ENCODE measurements around the gene ZNF160.

The ZNF160 gene

GRCh38 chr19:53094754-53095575 is 8.3 kb downstream of the ZNF160 start:
- DNase-seq (ENCODE audit: extremely low read depth in 1 of 2, low read depth in 1 of 2), result no peak

DNA sequence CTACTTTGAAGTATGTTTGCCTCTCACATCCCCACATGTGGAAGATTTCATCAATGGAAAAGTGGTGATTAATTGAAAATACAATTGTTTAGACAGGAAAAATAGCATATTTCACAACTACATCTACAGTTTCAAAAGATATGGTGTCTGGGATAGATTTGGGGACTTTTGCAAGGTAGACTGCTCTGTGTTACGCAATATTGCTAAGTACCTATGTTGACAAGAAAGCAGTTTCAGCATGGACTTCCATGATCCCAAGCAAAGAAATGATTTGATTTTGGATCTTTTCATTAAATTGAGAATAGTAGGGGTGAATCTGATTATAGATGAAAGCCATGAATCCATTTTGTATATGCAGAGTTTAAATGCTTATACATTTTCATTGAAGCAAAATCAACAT is 10.5 kb downstream of the ZNF160 start:
- no peak for DNase-seq (ENCODE audit: extremely low read depth in 1 of 2, low read depth in 1 of 2)

DNA sequence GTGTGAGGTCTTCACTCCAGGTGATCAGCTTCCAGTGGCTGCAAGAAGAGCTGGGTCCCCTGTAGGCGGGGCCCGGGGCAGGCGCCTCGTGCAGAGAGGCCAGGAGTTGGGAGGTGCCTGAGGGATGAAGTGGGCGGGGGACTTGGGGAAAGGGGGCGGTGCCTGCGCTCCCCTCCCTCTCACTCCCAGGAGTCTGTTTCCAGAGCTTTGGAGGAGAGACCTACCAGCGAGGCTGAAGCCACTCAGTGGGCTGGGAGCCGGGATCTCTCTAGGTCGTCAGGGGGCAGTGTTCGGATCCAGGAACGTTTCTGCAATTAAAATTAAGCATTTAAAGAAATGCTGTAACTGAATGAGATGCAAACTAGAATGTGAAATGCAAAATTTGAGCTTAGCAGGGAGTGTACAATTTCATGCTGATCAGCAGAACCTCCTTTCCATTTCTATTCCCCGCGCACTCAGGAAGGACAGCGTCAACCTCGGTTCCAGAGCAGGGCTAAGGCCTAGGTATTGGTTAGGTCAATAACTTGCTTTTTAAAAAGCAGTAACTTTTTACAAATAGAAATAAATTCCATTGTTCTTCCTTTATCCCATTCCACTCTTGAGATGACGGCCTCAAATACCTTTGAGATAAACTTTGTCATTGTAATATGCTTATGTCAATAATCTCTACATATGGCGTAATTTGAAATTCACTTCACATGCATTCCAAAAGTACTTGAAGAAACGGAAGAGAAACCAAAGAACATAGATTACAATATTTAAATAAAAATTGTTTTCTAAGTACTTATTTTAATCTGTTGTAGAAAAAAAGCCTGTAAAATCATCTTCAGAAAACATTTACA is 11.6 kb downstream of the ZNF160 start:
- no peak for DNase-seq (ENCODE audit: extremely low read depth in 1 of 2, low read depth in 1 of 2)

DNA sequence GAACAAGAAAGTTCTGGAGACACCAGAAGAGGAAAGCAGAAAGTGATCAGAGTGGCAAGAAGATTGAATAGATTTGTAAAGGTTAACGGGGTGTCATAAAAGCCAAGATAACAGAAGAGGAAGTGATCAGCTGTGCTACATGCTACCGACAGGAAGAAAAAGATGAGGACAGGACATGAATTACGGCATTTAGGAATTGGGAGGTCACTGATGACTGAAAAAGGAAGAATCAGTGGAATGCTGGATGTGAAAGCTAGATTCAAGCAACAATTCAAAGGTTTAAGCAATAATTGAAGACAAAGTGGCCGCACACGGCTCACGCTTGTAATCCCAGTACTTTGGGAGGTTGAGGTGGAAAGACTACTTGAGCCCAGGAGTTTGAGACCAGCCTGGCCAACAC is 15.1 kb downstream of the ZNF160 start:
- no peak for DNase-seq (ENCODE audit: extremely low read depth in 1 of 2, low read depth in 1 of 2)

DNA sequence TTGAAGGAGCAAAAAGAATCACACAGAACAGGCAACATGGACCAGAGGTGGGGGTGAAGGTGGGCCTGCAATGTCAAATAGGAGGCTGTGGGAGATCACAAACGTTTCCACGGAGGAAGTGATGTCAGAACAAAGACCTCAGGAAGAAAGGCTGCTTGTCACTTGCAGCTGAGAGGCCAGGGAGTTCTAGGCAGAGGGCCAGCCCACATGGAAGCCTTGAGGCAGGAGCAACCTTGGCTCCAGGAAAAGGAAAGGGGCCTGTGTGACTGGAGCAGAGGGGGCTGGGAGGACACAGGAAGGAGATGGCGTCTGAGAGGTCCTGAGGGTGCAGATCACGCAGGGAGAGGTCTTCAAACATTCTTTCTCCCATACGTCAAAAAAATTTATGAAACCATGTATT is 16.3 kb downstream of the ZNF160 start:
- no peak for DNase-seq (ENCODE audit: extremely low read depth in 1 of 2, low read depth in 1 of 2)

DNA sequence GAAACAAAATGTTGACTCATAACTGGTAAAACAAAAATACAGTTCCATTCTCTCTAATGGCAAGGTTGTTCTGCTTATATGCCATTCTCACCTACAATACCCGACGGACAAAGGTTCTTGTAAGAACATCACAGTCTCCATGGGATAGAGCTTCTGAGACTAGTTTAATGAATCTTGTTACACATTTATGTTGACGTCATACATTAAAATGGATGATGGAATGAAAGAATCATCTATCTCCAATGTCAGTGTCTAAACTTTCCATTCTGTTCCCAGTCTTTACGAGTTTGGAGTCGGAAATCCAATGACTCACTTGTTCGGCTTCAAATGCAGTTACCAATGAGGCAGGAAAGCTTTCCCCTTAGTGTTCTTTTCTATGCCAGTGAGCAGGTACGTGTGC is 17.7 kb downstream of the ZNF160 start:
- no peak for DNase-seq (ENCODE audit: extremely low read depth in 1 of 2, low read depth in 1 of 2)

DNA sequence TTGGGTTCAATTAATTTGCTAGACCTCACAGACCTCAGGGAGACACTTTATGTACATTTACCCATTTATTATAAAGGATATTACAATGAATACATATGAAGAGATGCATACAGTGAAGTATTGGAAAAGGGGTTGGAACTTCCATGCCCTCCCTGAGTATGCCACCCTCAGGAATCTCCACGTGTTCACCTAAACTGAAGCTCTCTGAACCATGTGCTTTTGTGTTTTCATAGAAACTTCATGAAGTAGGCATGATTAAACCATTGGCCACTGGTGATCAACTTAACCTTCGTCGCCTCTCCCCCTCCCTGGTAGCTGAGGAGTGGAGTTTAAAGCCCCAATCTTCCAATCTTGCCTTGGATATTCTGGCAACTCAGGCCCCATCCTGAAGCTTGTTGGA is 20.3 kb downstream of the ZNF160 start:
- no peak for DNase-seq (ENCODE audit: extremely low read depth in 1 of 2, low read depth in 1 of 2)

DNA sequence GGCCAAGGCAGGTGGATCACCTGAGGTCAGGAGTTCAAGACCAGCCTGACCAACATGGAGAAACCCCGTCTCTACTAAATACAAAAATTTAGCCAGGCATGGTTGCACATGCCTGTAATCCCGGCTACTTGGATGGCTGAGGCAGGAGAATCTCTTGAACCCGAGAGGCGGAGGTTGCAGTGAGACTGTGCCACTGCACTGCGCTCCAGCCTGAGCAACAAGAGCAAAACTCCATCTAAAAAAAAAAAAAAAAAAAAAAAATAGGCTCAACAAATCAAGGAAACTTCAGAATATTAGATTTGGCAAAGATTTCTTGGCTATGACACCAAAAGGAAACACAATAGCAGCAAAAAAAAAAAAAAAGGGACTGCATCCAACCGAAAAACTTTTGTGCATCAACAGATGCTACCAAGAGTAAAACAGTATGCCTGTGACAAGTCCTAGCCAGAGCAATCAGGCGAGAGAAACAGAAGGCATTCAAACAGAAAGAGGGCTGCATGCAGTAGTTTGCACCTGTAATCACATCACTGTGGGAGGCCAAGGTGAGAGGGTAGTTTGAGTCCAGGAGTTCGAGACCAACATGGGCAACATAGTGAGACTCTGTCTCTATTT is 23.8 kb downstream of the ZNF160 start:
- no peak for DNase-seq (ENCODE audit: extremely low read depth in 1 of 2, low read depth in 1 of 2)

DNA sequence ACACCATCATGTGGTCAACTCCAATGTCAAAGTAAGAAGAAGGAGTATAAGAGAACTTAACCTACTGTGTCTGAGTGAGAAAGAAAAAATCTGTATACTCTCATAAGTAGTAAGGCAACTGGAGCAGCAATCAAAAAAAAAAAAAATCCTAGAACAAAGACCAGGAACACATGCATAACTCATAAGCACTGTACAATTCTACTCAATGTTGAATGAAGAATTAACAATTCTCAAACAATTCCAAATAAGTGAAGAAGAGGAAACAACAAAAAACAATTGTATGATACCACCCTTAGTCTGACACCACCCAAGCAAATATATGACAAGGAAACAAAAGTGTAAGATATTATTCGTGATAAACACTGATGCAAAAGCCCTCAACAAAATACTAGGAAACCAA is 24.6 kb downstream of the ZNF160 start:
- DNase-seq (ENCODE audit: extremely low read depth in 1 of 2, low read depth in 1 of 2), result no peak

- no peak for DNase-seq (ENCODE audit: extremely low read depth in 1 of 2, low read depth in 1 of 2)
Observed at GRCh38 chr19:53076984-53077383, 26.2 kb downstream of the ZNF160 start.

DNA sequence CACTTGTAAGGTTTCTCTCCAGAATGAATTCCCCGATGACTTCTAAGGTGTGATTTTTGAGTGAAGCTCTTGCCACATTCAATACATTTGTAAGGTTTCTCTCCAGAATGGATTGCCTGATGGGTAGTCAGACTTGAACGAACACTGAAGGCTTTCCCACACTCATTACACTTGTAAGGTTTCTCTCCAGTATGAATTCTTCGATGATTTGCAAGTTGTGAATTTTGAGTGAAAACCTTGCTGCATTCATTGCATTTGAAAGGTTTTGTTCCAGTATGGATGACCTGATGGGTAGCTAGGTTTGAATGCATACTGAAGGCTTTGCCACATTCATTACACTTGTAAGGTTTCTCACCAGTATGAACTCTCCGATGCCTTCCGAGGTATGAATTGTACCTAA is 34.4 kb downstream of the ZNF160 start:
- no peak for DNase-seq (ENCODE audit: extremely low read depth in 1 of 2, low read depth in 1 of 2)

DNA sequence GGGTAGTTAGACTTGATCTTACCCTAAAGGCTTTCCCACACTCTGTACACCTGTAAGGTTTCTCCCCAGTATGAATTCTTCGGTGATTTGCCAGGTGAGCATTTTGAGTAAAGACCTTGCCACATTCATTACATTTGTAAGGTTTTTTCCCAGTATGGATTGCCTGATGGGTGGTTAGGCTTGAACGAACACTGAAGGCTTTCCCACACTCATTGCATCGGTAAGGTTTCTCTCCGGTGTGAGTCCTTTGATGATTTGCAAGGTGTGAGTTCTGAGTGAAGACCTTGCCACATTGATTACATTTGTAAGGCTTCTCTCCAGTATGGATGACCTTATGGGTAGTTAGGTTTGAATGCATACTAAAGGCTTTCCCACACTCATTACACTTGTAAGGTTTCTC is 35.0 kb downstream of the ZNF160 start:
- no peak for DNase-seq (ENCODE audit: extremely low read depth in 1 of 2, low read depth in 1 of 2)

GRCh38 chr19:53057904-53058580 is 45.2 kb downstream of the ZNF160 start:
- no peak for DNase-seq (ENCODE audit: extremely low read depth in 1 of 2, low read depth in 1 of 2)

- no peak for DNase-seq (ENCODE audit: extremely low read depth in 1 of 2, low read depth in 1 of 2)
Observed at GRCh38 chr19:53055117-53055516, 48.1 kb downstream of the ZNF160 start.

DNA sequence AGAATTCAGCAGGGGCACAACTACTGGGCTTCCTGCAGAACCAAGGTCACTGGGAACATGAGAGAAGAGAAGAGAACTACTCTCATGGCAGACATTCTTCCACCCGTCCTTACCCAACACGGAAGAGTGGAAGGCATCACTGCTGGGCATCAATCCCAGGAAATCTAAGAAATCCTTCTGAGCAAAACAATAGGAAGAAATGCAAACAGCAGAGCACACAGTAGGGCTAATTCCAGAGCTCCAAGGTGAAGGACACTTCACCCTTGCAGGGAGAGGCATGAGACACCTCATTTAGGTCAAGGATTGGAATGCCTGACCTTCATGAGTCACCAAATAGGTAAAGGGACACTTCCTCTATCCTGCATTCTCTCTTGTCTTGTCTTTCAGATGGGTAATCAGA is 55.8 kb downstream of the ZNF160 start:
- no peak for DNase-seq (ENCODE audit: extremely low read depth in 1 of 2, low read depth in 1 of 2)

DNA sequence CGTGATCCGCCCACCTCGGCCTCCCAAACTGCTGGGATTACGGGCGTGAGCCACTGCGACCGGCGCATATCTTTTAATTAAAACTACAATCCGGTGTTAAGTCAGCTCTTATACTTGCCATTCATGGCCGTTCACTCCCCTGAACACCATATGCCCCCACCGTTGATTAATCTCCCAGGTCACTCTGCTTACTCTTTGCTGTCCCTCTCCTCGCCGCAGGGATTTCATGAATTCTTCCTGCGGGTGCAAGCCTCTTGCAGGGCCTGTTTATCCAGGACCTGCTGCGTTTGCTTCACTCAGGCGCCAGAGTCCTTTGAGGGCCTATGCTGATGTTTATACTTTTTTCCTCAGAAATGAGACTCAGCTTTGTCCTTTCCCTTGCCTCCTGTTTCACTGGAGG is 57.7 kb downstream of the ZNF160 start:
- no peak for DNase-seq (ENCODE audit: extremely low read depth in 1 of 2, low read depth in 1 of 2)

DNA sequence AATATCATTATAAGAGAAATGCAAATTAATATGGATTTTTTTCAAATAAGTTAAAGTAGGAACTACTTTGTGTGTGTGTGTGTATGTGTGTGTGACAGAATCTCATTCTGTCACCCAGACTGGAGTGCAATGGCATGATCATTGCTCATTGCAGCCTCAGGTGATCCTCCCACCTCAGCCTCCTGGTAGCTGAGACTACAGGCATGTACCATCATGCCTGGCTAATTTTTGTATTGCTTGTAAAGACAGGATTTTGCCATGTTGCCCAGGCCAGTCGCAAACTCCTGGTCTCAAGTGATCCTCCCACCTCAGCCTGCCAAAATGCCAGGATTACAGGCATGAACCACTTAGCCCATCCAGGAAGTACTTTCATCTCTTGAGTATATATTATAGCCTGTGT is 61.9 kb downstream of the ZNF160 start:
- DNase-seq (ENCODE audit: extremely low read depth in 1 of 2, low read depth in 1 of 2), result no peak

DNA sequence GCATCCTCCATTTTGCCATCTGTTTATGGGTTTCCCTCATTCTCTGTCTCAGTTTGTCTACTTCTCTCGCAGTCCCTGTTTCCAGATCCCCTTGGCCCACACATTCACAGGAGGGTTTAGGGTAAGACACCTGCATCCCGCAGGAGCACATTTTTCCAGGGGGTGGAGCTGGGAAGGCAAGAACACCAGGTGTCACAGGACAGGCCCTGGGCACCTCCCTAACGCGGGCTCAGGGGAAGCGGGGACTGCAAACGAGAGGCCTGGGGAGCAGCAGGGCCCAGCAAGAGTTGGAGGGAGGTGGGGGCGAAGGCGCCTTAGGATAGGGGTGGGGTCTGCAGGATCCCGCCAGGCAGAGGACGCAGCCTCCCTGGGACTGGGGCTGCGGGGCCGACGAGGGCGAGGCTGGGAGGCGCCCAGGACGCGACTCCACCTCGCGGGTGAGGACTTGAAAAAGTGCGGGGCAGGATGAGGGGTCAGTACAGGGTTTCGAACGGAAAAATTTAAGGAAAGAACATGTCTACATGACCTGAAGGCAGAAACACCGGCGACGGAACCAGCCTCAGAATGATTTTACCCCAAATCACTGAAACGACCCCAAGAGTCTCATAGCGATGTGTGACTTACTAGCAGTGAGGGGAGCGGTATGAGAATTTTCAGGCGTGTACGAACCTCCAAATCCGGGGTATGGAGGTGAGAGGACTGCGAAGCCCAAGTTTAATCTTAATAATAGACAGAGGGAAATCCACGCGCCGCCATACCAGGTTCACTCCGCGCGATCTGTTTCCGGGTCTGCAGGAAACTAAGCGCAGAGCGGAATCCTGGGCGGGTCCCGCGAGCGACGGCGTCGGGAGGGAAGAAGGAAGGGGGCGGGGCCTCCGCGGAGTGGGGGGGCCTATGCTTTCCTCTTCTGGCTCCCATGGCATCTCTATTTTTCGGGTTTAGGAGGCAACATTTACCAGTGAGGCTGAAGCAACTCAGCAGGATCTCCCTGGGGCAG is 65.8 kb downstream of the ZNF160 start:
- no peak for DNase-seq (ENCODE audit: extremely low read depth in 1 of 2, low read depth in 1 of 2)

DNA sequence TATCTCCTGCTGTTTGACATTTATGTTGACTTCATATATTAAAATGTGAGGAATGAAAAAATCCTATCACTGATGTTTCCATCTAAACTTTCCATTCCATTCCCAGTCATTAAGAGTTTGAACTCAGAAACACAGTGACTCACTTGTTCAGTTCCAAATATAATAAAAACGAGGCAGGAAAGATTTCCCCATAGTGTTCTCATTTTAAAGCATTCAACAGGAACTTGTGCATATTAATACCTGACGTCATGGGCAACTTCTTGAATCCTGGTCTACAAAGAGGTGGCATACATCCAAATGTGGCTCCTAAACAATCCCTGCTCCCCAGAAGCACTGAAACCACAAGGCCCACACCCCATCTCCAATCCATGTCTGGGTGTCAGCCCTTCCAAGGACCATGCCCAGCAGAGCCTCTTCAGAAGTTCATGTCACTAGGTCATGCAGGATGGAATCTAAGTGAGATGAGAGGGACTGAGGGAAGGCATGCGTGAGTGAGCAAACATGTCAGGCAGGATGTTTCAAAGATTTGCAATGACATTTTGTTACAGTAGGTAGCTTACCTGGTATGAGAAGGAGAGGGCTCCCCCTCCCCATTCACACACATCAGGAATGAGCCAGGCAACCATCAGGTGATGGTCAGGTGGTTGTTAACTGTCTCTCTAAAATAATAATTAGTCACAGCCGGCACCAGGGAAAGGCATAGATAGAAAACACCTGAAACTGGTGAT is 68.1 kb downstream of the ZNF160 start:
- DNase-seq (ENCODE audit: extremely low read depth in 1 of 2, low read depth in 1 of 2), result no peak
